Uterus (tissue), 2 donors: ENCODE measurements around the gene WNK1.

ENCODE experiments used
- POLR2A ChIP-seq, 2 donors: fragments of 450-650 bp; IDR thresholded peaks; one replicate each; pipeline ENCODE4 v1.6.1; 2016; ENCODE audit warnings: antibody characterized with exemption in 2 of 2, mild to moderate bottlenecking in 1 of 2, moderate library complexity in 1 of 2
- TF ChIP-seq, protein P1 (sequence below), 4 experiments: fragments of 200-600 bp in 2 of 4; fragments of 450-650 bp in 2 of 4; sonication (generic) in 2 of 4; IDR thresholded peaks; one replicate each; pipeline ENCODE4 v1.5.1; 2016 to 2019; ENCODE audit warnings: antibody characterized with exemption in 4 of 4, mild to moderate bottlenecking in 2 of 4, moderate library complexity in 1 of 4

DNA sequence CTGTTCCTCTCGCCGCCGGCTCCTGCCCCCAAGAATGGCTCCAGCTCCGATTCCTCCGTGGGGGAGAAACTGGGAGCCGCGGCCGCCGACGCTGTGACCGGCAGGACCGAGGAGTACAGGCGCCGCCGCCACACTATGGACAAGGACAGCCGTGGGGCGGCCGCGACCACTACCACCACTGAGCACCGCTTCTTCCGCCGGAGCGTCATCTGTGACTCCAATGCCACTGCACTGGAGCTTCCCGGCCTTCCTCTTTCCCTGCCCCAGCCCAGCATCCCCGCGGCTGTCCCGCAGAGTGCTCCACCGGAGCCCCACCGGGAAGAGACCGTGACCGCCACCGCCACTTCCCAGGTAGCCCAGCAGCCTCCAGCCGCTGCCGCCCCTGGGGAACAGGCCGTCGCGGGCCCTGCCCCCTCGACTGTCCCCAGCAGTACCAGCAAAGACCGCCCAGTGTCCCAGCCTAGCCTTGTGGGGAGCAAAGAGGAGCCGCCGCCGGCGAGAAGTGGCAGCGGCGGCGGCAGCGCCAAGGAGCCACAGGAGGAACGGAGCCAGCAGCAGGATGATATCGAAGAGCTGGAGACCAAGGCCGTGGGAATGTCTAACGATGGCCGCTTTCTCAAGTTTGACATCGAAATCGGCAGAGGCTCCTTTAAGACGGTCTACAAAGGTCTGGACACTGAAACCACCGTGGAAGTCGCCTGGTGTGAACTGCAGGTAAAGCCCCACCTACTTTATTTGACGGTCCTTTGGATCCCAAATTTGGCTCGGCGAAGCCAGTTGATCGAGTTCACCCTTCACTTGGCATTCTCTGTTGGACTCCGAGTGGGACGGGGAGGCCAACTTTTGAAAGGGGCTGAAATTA is 1.5 kb downstream of the WNK1 start:
- no peak for TF ChIP-seq POLR2A (IDR thresholded peaks at IDR 0.05)
- TF ChIP-seq, protein P1, sequence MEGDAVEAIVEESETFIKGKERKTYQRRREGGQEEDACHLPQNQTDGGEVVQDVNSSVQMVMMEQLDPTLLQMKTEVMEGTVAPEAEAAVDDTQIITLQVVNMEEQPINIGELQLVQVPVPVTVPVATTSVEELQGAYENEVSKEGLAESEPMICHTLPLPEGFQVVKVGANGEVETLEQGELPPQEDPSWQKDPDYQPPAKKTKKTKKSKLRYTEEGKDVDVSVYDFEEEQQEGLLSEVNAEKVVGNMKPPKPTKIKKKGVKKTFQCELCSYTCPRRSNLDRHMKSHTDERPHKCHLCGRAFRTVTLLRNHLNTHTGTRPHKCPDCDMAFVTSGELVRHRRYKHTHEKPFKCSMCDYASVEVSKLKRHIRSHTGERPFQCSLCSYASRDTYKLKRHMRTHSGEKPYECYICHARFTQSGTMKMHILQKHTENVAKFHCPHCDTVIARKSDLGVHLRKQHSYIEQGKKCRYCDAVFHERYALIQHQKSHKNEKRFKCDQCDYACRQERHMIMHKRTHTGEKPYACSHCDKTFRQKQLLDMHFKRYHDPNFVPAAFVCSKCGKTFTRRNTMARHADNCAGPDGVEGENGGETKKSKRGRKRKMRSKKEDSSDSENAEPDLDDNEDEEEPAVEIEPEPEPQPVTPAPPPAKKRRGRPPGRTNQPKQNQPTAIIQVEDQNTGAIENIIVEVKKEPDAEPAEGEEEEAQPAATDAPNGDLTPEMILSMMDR (IDR thresholded peaks at IDR 0.05), result peak in 2 of 4 experiments; percentile 5 to 25
